ENCODE measurements around the gene DNAH1. TPM values are rescaled to one million over a fixed set of nuclear protein-coding genes. Genes with fewer than 3 reads are reported as not detected.

DNAH1 gene
- total and polyA plus RNA-seq, 2 donors from 2014 or later: 1.7 to 12.1 TPM

GRCh38 chr3:52349611-52350395 lies 33.7 kb downstream of the DNAH1 start:
- H3K36me3 ChIP-seq (ENCODE audit: control insufficient read depth in 2 of 3, insufficient read depth in 3 of 3, low read length in 3 of 3): peaks cover 0 to 29% (median 12%) of the 10 kb centered on the region in 3 donors

GRCh38 chr3:52350416-52350815 lies 34.3 kb downstream of the DNAH1 start:
- DNase-seq (peak; percentile 48 to 81 (median 69)), FAIRE-seq (no peak)
- H3K9me3 ChIP-seq (ENCODE audit: control insufficient read depth in 2 of 3, insufficient read depth in 1 of 3, low read length in 3 of 3): no peaks in the 10 kb centered on the region
- TF ChIP-seq CTCF (IDR thresholded peaks at IDR 0.05; ENCODE audit: borderline replicate concordance, extremely low read depth, insufficient read depth): no peak
- peaks cover 0 to 28% (median 12%) of the 10 kb centered on the region in 3 donors for H3K36me3 ChIP-seq (ENCODE audit: control insufficient read depth in 2 of 3, insufficient read depth in 3 of 3, low read length in 3 of 3)
- H3K4me3 ChIP-seq (ENCODE audit: low read length in 3 of 3): no peak overlapping the region
- no peaks in the 10 kb centered on the region for H3K4me1 ChIP-seq (ENCODE audit: control insufficient read depth in 2 of 3, insufficient read depth in 2 of 3, low read depth in 1 of 3, low read length in 3 of 3)
- H3K9ac ChIP-seq (ENCODE audit: low read length in 3 of 3): no peak overlapping the region
- no peaks in the 10 kb centered on the region for H3K27me3 ChIP-seq (ENCODE audit: control insufficient read depth, insufficient read depth, low read length)
- no peak overlapping the region for H3K27ac ChIP-seq (ENCODE audit: low read depth in 2 of 2, low read length in 2 of 2)
- intact Hi-C loops (cut with DNase I): no loop called here

More at GRCh38 chr3:52349611-52350395, 33.7 kb downstream of the DNAH1 start:
- intact Hi-C loops (cut with DNase I): loop anchor here (10.0 kb wide), 1 partner anchor 125 kb away; the partner anchor contains the start of gene TLR9
- H3K27ac ChIP-seq (ENCODE audit: low read depth in 2 of 2, low read length in 2 of 2): no peak overlapping the region
- H3K4me3 ChIP-seq (ENCODE audit: low read length in 3 of 3): no peak overlapping the region
- no peak overlapping the region for H3K9ac ChIP-seq (ENCODE audit: low read length in 3 of 3)
- DNase-seq (peak in 1 of 5 donors; percentile 67), FAIRE-seq (no peak)
- no peaks in the 10 kb centered on the region for H3K9me3 ChIP-seq (ENCODE audit: control insufficient read depth in 2 of 3, insufficient read depth in 1 of 3, low read length in 3 of 3)
- no peaks in the 10 kb centered on the region for H3K27me3 ChIP-seq (ENCODE audit: control insufficient read depth, insufficient read depth, low read length)
- H3K4me1 ChIP-seq (ENCODE audit: control insufficient read depth in 2 of 3, insufficient read depth in 2 of 3, low read depth in 1 of 3, low read length in 3 of 3): no peaks in the 10 kb centered on the region
- TF ChIP-seq CTCF (IDR thresholded peaks at IDR 0.05; ENCODE audit: borderline replicate concordance, extremely low read depth, insufficient read depth): no peak

GRCh38 chr3:52350981-52351761 lies 35.1 kb downstream of the DNAH1 start:
- no peaks in the 10 kb centered on the region for H3K4me1 ChIP-seq (ENCODE audit: control insufficient read depth in 2 of 3, insufficient read depth in 2 of 3, low read depth in 1 of 3, low read length in 3 of 3)
- H3K9me3 ChIP-seq (ENCODE audit: control insufficient read depth in 2 of 3, insufficient read depth in 1 of 3, low read length in 3 of 3): no peaks in the 10 kb centered on the region
- intact Hi-C loops (cut with DNase I): no loop called here
- no peak for TF ChIP-seq CTCF (IDR thresholded peaks at IDR 0.05; ENCODE audit: borderline replicate concordance, extremely low read depth, insufficient read depth)
- H3K36me3 ChIP-seq (ENCODE audit: control insufficient read depth in 2 of 3, insufficient read depth in 3 of 3, low read length in 3 of 3): peaks cover 0 to 28% (median 15%) of the 10 kb centered on the region in 3 donors
- DNase-seq (peak in 1 of 5 donors; percentile 47), FAIRE-seq (no peak)
- no peak overlapping the region for H3K9ac ChIP-seq (ENCODE audit: low read length in 3 of 3)
- no peak overlapping the region for H3K4me3 ChIP-seq (ENCODE audit: low read length in 3 of 3)
- no peak overlapping the region for H3K27ac ChIP-seq (ENCODE audit: low read depth in 2 of 2, low read length in 2 of 2)
- H3K27me3 ChIP-seq (ENCODE audit: control insufficient read depth, insufficient read depth, low read length): no peaks in the 10 kb centered on the region
